Activated CD4-positive, alpha-beta T cell treated with anti-CD3 and anti-CD28 coated beads for 1 hour (primary cell): ENCODE results near the gene GMPR.
"Not testable (repeated sequence)": the region's sequence is repeated elsewhere in the genome, so short reads cannot be mapped to it uniquely, and the experiment has no call there.

ENCODE experiments used
- DNase-seq: peaks from one replicate; pipeline ENCODE4 v3.0.0-alpha.2; 2020

GMPR gene

GRCh38 chr6:16226117-16227047 lies 12.0 kb upstream of the GMPR start:
- DNase-seq, result not testable (repeated sequence)

DNA sequence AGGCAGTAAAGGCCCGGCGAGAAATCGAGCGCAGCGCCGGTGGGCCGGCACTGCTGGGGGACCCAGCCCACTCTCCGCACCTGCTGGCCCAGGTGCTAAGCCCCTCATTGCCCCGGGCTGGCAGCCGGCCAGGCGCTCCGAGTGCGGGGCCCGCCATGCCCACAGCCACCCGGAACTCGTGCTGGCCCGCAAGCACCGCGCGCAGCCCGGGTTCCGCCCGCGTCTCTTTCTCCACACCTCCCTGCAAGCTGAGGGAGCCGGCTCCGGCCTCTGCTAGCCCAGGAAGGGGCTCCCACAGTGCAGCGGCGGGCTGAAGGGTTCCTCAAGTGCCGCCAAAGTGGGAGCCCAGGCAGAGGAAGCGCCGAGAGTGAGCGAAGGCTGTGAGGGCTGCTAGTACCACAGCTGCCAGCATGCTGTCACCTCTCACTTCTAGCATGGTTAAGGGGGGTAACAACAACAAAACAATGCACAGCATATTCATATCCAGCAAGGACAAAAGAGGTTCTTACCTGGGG lies 11.3 kb upstream of the GMPR start:
- no peak for DNase-seq

DNA sequence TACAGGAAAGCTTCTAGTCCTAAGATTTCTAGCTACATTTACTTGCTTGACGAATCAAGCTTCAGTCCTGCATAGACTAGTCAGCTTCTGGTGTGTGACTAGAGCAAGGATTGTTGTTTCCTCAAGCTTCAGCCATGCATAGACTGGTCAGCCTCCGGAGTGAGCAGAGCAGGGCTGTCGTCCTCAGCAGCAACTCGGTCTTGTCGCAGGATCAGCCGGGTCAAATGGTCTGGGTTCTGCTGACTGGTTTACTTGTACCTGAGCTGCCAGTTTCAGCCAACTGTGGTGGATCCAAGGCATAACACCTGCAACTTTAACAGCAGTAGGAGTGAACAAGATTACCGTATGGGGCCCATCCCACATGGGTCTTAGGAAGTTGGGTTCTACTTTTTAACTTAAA lies 10.8 kb upstream of the GMPR start:
- no peak for DNase-seq

GRCh38 chr6:16228043-16228442 lies 10.3 kb upstream of the GMPR start:
- DNase-seq, result no peak

- no peak for DNase-seq
These were observed 9.4 kb upstream of the GMPR start for GRCh38 chr6:16228709-16229665.

GRCh38 chr6:16229700-16230099 lies 8.7 kb upstream of the GMPR start:
- no peak for DNase-seq

DNA sequence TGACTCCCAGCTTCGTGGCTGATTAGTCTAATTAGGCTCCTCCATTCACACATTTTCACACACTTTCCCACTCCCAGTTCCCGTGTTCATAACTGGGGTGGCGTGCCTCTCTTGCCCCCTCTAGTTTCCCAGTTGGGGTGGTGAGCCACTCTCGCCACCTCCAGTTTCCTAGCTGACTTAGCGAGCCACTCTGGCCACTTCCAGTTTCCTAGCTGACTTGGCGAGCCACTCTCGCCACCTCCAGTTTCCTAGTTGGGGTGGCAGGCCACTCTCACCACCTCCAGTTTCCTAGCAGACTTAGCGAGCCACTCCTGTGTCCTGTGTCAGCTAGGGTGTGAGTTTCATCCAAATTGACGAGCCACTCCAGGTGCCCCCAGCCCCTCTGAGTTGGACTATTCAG lies 7.4 kb upstream of the GMPR start:
- DNase-seq, result no peak

GRCh38 chr6:16232086-16232485 lies 6.3 kb upstream of the GMPR start:
- DNase-seq, result no peak

DNA sequence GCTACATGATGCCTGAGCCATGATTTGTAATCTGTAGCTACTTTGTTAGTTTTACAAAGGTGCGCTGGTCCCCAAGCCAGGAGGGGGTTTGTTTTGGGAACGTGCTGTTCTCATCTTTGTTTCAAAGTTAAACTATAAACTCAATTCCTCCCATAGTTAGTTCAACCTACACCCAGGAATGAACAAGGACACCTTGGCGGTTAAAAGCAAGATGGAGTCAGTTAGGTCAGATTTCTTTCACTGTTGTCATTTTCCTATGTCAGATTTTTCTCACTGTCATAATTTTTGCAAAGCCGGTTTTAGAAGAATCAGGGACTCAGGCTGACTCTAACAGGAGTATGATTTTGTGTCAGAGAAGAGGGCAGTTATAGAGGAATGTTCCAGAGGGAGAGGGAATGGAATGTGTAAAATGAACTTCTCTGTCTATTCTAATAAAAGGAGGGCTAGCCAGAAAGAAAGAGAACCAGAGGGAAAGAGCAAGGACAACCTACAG lies 2.3 kb upstream of the GMPR start:
- no peak for DNase-seq

- no peak for DNase-seq
These were observed 1.7 kb upstream of the GMPR start for GRCh38 chr6:16236631-16237199.

DNA sequence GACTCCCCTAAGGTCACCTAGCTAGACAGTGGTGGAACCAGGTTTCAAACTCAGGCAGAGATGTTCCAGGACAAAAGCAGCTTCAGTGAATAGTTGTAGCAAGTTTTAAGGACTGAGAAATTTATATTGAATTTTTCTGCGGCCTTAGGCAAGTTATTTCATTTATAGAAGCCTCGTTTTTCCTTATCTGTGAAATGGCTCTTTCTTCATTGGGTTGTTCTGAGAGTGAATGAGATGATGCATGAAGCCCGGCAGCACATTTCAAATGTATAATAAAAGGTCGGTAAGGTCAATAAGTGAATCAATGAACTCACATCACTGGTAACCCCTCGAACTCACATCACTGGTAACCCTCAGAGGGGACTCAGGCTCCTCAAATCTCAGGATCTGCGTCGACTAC lies 1.1 kb upstream of the GMPR start:
- no peak for DNase-seq

DNA sequence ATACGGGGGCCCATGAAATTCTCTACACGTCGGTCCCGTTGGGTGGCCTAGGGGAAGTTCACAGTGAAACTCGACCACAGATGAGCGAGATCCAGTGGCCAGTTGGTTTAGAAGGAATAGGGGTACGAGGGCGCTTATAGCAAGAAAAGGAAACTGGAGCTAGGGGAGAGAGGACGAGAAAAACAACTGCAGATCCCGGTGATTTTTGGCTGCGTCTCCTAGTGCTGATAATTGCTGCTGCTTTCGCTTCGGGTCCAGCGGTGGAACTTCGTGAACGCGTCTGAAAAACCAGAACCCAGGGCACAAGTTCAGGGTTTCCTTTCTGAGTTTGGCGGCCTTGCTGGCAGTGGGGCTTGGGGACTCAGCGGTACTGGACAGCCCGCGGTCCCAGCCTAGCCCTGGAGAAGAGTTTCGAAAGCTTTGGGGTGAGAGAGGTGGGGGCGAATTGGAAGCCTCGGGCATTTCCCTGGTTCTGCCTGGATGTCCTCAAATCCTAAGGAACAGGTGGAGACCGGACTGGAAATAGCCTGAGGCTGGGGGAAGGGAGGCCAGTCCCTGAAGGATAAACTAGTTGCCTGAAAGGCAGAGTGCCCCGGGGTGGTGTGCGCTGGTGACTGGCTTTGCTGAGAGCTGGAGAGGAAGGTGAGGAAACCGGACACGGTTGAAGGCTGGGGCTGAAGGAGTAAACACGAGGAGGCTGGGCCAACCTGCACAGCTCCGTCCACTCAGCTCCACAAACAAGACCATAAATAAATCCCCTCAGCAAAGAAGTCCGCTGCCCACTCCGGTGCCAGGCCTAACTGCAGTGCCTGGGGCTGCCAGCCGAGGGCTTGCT lies 793 bp downstream of the GMPR start:
- DNase-seq, result no peak

GRCh38 chr6:16239798-16240123 lies 1.4 kb downstream of the GMPR start:
- no peak for DNase-seq

- no peak for DNase-seq
These were observed 2.4 kb downstream of the GMPR start for GRCh38 chr6:16240589-16241320.

- no peak for DNase-seq
These were observed 2.9 kb downstream of the GMPR start for GRCh38 chr6:16241321-16241689.

GRCh38 chr6:16243055-16243454 lies 4.7 kb downstream of the GMPR start:
- DNase-seq, result no peak

- no peak for DNase-seq
These were observed 5.3 kb downstream of the GMPR start for GRCh38 chr6:16243664-16244063.

- DNase-seq, result no peak
These were observed 6.1 kb downstream of the GMPR start for GRCh38 chr6:16244446-16244845.

- no peak for DNase-seq
These were observed 6.6 kb downstream of the GMPR start for GRCh38 chr6:16244869-16245451.

DNA sequence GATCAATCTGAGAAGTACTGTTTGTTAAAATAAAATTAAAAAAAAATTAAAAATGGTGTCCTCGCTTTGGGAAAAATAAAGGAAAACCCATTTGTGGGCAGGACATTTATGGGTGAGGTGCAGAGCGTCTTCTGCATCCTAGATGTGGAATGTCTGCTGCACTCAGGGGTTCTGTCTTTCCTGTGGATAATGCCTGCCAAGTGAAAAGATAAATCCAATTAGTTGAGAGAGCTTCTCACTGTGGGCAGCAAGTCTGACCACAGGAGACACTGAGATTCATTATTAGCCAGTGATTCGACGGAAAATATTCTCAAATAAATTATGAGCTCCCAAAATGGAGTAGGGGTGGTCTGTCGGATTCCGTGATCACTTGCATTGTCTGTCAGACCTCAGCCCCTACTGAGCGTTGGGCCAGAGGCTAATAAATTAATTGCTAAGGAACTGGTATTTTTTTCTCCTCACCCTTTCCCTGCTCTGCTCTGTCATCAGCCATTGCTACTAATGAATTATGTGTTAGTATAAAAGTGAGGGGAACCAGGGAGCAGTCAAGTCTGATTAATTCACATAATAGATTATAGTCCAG lies 10.0 kb downstream of the GMPR start:
- no peak for DNase-seq

- no peak for DNase-seq
These were observed 11.6 kb downstream of the GMPR start for GRCh38 chr6:16249971-16250370.
